GM19452 (cell line): ENCODE data around the gene RPH3AL.

Experiments
- ATAC-seq: cut with Tn5 transposase; IDR thresholded peaks from one replicate; pipeline ENCODE4 v1.9.1; 2021; ENCODE audit not compliant: unreplicated experiment

RPH3AL gene

DNA sequence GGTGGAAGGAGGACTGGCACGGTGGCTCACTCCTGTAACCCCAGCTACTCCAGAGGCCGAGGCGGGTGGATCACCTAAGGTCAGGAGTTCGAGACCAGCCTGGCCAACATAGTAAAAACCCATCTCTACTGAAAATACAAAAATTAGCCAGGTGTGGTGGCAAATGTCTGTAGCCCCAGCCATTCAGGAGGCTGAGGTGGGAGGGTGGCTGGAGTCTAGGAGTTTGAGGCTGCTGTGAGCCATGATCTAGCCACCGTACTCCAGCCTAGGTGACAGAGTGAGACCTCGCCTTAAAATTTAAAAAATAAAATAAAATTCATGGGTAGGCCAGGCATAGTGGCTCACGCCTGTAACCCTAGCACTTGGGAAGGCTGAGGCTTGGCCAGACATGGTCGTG is 1.2 kb upstream of the RPH3AL start:
- no peak for ATAC-seq

DNA sequence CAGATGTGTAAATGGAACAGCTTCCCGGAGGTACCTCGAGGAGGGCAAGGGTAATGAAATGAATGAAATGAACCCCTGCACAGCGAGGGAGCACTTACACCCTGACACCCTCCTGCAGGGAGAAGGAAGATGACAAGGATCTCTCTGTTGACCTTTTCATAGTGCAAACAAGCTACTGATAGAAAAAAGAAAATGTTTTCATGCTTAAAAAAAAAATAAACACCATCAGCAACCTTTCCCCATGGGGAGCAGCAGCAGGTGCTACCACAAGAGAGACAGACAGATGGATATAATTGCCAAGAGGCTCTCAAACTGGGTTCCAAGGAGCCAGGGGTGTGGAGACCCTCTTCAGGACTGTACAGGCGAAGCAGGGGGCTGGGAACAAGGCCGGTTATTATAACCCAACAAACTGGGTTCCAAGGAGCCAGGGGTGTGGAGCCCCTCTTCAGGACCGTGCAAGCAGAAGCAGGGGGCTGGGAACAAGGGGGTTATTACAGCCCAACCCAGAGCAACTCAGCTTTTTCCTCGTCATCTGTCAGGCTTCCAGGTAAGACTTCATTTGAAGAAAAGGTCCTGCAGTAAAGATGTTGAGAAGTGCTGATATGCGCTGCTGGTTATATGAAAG is 718 bp upstream of the RPH3AL start:
- ATAC-seq, result no peak

DNA sequence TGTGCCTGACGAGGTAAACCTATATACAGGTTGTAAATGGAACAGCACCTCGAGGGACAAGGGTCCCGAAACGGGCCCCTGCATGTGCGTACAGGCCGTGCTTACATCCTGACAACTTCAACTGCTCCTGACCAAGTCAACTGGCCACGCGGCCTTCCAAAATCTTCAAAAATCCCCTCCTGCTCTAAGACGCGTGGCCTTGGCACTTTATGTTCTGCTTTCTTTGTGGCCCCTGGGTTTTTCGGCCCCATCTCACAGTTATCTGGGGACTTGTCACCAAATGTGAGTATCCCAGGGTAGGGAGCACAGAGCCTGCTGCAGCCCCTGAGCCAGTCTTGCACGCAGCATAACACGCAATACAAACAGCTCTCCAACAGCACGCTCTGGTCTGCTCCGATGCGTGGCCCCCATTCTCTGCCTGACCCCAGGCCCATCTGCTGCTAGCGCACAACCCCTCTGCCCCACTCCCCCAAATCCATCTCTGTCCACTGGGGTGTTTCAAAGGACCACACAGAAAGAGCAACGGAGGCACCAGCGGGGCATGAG is 659 bp downstream of the RPH3AL start:
- no peak for ATAC-seq

DNA sequence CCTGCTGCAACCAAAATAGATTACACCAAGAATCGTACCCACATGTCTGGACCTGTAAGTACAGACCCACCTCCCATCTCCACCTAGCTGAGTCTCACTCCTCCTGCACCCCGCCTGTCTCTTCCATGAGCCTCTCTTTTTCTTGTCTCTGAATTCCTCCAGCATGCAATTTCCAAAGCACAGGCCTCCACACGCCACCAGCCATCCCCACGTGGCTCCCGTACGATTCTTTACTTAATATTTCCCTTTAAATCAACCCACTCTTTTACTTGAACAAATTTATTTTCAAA is 1.2 kb downstream of the RPH3AL start:
- ATAC-seq, result no peak

DNA sequence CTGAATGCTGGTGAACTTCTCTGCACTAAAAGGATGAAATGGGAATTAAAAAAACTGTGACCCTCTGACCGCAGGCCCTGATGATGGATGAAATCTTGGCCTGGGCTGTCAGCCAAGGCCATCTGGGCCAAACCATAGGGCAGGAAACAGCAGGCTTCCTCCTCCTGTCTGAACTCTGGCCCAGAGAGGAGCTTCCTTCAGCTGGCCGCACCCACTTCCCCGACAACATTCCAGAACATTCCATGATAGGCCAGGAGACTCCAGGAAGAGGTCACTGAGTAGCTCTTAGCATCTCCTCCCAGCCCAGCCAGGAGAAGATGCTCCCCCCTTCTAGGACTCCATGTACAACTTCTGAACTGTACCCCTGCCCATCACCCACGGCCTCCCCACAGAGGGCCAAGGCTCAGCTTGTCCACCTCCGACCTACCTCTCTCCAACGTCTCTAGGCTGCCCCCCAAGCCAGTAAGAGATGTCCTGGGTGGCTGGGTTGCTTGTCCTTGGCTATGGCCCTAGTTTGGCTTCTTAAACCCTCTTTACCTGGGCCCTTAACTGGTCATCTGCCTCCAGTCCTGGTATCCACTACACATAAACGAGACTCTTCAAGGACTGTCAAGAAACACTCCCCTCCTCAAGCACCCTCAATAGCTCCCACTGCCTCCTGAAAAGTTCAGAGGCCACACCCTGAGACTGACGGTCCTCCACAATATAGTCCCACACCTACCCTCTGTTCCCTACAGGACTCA is 1.7 kb downstream of the RPH3AL start:
- no peak for ATAC-seq

DNA sequence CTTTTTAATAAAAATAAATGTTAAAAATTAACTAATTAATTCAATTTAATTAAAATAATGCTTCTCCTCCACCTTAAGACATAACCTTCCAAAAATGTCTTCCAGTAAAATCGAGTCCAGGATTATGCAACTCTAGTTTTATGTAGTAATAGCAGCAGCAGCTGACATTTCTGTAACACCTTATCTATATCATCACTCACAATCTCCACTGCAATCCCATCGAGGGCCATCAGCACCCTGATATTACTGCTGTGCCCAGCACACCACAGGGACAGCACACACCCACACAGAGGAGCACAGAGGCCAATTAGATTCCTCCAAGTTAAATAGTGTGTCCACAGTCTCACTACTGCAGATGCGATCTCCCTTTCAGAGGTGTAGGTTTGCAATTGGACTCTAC is 2.9 kb downstream of the RPH3AL start:
- ATAC-seq, result no peak

DNA sequence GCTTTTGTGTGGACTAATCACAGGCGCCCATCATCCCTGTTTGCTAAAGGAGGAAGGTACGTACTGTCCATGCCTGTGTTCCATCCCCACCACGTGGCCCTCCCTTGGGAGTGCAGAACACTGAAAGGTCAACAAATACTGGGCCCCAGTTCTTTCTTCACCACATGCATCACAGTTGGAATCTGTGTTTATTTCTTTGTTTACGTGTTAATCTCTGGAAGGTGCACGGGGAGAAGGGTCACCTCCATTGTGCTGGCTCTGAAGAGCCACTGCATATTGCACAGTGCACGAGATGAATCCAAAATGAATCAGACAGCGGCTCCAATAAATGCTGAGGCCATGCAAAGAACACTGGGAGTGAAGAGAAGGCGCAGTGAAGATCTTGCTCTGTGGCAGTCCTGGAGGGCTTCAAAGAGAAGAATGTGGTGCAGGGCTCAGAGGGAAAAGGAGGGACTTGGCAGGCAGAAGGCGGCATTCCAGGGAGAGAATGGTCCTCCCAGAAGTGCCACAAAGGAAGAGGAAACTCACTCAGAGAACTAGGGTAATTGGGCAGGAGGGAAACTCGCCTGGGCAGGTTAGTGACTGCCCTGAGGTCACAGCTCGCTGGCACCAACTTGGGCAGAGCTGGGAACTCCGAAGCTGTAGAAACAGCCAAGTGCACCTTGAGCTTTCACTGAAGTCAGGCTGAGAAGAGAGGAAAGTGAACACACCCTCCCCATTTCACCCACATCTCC is 3.7 kb downstream of the RPH3AL start:
- ATAC-seq, result no peak

DNA sequence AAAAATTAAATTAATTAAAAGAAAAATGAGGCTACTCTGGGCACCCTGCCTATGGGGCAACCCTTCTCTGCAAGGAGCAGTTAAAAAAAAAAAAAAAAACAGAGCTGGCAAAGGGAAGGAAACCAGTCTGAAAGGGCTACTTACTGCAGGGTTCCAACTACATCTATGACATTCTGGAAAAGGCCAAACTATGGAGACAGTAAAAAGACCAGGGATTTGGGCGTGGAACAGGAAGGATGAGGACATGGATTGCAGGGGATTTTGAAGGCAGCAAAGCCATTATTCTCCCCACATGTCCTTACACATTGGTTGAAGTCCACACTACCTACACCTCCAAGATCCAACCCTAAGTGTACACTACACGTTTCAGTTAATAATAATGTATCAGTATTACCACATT is 4.6 kb downstream of the RPH3AL start:
- ATAC-seq, result no peak

DNA sequence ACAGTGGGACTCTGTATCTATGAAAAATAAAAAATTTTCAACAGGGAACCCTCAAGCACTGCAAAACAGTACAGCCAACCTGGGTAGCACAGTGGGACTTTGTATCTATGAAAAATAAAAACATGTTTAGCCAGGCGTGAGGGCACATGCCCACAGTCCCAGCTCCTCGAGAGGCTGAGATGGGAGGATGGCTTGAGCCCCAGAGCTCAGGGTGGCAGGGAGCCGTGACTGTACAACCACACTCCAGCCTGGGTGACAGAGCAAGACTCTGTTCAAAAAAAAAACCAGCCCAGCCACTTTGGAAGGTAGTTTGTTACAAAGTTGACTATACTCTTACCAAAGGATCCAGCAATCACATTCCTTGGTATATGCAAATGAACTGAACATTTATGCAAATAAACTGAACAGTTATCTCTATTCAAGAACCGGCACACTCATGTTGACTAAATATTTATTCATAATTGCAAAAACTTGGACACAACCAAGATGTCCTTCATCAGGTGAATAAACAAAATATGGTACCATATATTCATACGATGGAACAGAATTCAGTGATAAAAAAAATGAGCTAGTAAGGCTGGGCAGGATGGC is 5.2 kb downstream of the RPH3AL start:
- ATAC-seq, result no peak

DNA sequence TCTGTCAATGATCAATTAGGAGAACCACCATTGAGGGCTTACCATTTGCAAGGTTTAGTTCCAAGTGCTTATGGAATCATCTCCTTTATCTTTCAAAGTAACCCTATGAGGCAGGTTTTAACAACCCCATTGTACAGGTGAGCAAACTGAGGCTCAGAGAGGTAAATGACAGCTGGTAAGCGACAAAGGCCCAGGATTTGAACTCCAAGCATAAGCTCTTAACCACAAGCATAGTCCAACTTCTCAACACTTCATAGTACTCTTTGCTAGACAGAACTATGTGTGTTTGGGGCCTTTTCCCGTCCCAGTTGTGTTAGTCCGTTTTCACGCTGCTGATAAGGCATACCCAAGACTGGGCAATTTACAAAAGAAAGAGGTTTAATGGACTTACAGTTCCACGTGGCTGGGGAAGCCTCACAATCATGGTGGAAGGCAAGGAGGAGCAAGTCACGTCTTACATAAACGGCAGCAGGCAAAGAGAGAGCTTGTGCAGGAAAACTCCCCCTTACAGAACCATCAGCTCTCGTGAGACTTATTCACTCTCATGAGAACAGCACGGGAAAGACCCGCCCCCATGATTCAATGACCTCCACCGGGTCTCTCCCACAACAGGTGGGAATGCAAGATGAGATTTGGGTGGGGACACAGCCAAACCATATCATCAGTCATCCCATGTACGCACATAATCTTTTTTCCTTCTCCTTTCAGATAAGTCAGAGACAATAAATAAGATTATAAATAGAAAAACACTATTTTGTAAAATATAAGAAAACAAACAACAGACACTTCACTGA is 6.4 kb downstream of the RPH3AL start:
- ATAC-seq, result no peak

DNA sequence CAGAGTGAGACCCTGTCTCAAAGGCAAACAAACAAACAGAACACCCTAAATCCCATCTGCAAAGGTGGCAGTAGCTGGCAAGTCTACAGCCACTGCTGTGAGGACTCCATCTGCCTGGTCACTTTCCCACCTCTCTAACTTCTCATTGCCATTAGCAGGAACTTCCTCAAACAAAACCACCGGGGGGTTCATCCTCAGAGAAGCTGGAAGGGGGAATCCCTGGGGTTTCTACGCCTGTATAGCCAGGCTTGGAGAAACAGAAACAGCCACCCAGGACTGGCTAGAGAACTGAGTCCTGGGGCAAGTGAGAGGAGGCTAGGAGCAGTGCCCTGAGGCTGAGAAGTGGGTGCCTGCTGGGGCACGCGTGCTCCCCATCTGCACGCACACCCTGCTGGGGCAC is 7.3 kb downstream of the RPH3AL start:
- no peak for ATAC-seq

DNA sequence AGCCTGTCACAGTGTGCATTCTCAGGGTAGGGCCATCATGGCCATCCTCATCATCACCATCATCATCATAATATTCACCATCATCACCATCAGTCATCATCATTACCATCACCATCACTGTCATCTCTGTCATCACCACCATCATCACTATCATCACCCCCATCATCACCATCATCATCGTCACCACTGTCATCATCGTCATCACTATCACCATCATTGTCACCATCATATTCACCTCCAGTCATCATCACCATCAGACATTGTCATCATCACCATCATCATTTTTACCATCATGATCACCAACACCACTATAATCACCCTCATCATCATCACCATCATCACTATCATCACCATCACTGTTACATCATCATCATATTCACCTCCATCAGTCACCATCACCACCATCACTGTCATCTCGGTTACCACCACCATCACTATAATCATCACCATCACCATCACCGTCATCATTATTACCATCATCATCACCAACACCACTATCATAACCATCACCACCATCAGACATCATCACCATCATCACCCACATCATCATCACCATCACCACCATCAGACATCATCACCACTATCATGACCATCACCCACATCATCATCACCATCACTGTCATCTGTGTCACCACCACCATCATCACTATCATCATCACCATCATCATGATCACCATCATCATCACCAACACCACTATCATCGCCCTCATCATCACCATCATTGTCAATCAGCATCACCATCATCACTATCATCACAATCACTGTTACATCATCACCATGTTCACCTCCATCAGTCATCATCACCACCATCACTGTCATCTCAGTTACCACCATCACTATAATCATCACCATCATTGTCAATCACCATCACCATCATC is 8.5 kb downstream of the RPH3AL start:
- no peak for ATAC-seq

DNA sequence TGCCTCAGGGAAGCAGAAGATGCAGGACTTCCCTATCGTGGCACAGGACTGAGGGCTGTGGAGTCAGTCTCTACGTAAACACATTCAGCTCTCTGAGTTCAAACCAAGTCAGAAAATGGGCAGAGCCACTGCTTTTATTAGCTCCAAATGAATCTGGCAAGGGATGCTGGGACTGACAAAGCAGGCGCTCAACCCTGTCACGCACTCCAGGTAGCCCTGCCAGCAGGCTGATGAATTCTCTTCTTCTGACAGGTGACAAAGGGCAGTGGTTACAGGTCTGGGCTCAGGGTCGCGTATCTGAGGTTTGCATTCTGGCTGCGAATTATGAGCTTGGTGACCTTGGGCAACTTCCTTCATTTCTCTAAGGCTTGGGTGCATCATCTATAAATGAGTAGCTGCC is 9.4 kb downstream of the RPH3AL start:
- no peak for ATAC-seq

DNA sequence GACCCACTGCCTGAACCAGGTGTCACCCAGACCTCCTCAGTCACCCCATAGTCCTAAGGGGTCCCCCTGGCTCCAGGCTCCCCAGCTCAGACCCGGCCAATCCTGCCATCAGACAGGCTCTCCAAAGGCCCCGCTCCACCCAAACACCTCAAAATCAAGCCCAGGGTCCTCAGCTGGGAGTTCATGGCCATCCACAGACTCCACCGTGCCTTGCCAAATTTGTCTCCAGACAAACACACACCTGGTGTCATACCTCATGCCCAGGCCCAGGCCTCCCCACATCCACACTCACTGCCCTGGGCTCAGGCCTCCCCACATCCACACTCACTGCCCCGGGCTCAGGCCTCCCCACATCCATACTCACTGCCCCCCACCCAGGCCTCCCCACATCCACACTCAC is 12.5 kb downstream of the RPH3AL start:
- ATAC-seq, result no peak

DNA sequence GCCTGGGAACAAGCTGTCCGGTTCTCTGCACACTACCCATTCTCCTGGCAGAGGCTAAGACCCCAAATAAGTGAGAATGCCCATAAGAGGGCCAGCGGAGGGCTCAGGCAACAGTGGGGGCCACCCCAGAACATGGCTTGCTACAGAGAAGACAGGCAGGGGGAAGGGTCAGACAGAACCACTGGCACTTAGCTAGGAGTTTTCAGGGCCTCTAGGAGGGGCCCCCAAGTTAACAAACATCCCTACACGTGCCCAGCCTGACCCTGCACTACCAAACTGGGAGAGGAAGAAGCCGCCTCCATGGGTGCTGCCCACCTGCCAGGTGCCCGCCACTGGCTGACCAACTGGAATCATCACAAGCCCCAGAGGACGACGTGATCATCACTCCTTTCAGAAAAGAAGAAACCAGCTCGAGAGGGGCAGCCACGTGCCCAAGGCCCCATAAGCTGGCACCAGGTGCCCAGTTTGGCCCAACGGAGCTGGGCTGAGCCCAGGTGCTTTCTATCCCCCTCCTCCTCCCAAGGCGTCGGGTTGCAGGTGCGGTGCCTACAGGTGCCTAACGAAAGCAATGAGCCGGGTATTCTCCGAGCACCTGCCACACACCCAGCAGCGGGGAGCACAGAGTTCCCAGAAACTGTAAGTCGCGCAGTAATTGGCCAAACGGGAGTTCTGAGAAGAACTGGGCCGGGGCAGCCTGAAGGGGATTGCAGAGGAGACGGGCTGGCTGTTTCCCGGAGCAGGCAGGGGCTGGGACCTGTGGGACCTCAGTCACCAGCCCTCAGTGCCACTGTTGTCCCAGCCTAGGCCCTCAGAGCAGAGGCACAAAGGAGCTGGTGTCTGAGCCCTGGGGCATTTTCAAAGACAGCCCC is 13.2 kb downstream of the RPH3AL start:
- ATAC-seq, result no peak

DNA sequence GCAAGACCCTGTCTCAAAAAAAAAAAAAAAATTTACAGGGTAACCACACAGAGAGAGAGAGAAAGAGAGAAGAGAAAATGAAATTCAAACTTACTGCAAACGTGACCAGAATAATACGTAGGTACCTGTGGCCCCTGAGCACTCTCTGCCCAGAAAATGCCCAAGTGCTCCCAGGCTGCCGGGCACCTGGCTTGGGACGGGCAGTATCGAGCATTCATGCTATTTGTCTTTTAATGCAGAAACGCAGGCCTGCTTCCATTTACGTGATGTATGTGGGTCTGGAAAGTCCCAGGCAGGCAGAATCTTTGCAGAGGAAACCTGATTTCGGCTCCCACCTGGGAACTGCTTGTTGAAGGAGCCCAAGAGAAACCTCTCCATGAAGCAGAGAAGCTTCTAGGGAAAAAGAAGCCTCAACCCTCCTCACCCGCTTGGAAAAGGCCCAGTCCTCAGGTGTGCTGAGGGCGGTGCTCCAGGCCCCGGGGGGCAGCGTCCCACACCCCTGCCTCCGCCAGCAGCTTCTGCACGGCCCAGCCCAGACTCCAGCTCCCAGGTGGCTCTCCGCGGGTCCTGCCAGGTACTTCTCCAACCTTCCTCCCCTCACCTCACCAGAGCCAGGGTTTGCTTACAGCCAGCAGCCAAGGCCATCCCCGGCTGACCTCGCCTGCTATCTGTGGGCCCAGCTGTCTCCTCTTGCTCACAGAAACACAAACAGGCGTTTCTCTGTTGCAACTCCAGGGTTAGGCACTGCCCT is 14.0 kb downstream of the RPH3AL start:
- no peak for ATAC-seq

DNA sequence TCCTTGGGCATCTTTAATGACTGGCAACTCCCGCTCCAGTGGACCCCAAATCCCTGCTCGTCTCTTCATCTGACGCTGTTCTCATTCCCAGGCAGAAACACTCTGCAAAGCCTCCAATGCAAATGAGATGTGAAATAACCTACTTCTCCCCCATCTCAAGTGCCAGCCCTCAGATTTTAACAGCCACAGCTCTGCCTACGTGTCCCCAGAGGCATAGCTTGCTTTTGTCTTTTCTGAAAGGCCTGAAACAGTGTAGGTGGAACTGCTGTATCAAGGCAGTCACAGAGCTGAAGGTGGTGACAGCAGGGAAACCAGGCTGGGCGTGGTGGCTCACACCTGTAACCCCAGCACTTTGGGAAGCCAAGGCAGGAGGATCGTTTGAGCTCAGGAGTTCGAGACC is 14.7 kb downstream of the RPH3AL start:
- ATAC-seq, result no peak

DNA sequence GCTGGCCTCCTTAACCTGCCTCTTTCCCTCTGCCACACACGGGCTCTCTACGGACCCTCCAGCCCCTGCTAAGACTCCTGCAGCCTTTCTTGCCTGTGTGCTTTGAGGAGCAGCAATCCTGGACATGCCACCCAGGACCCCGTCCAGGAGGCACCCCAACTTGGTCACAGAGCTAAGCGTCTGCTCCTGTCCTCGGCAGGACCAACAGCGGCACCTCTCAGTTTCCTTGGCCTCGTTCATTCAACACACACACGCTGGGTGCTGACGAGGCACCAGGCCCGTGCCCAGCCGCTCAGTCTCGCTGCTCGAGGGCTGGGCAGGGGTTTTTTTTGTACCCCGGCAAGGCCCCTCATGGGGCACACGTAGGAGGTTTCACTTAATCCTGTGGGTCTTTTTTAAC is 15.2 kb downstream of the RPH3AL start:
- no peak for ATAC-seq
